ENCODE results near the gene PDZD4. TPM values are rescaled to one million over a fixed set of nuclear protein-coding genes. Genes with fewer than 3 reads are reported as not detected.

Gene PDZD4
- total and polyA plus RNA-seq, 2 experiments from 2014 or later = 30.5 to 230 TPM

GRCh38 chrX:153802513-153803045 is 27.8 kb downstream of the PDZD4 start:
- Histone ChIP-seq H2AFZ (no peak overlapping the region), H3K4me2 (no peak overlapping the region), H3K4me3 (no peak overlapping the region), H3K4me1 (ENCODE audit: insufficient read depth) (no peaks in the 10 kb centered on the region), H3F3A (replicated peaks; ENCODE audit: low read depth) (0 out of 2 replicates have a peak, but pooled peaks cover 2% of the 10 kb centered on the region), H3K79me2 (replicated peaks; ENCODE audit: insufficient read depth) (no peaks in the 10 kb centered on the region; the same call in none of the 2 replicates), H3K27me3 (ENCODE audit: insufficient read depth) (no peaks in the 10 kb centered on the region), H4K20me1 (replicated peaks; ENCODE audit: insufficient read depth) (no peaks in the 10 kb centered on the region), H3K27ac (ENCODE audit: low read depth) (no peak overlapping the region), H3K9me2 (ENCODE audit: insufficient read depth) (no peaks in the 10 kb centered on the region), H3K36me3 (ENCODE audit: insufficient read depth) (no peaks in the 10 kb centered on the region)
- no peak for TF ChIP-seq POLR2AphosphoS5 (IDR thresholded peaks at IDR 0.05; ENCODE audit: low read depth)
- no peak for TF ChIP-seq NANOG (IDR thresholded peaks at IDR 0.05; ENCODE audit: borderline replicate concordance)
- no peak for TF ChIP-seq JUNB (IDR thresholded peaks at IDR 0.05; ENCODE audit: unreplicated experiment)
- TF ChIP-seq EZH2 (IDR thresholded peaks at IDR 0.05; ENCODE audit: low read depth, unreplicated experiment) = no peak
- peaks cover 29% of the 10 kb centered on the region for H3K36me3 Mint-ChIP-seq (ENCODE audit: low read depth)
- DNase-seq (ENCODE audit: low spot score) = no peak
- H3K9me3 Mint-ChIP-seq = no peaks in the 10 kb centered on the region
- no peak for ATAC-seq
- no peak overlapping the region for H3K27ac Mint-ChIP-seq
- H3K4me3 Mint-ChIP-seq = no peak overlapping the region
- H3K27me3 Mint-ChIP-seq (ENCODE audit: insufficient read depth, low read depth, poor library complexity) = peaks cover 12% of the 10 kb centered on the region
- peaks cover 6% of the 10 kb centered on the region; the same call in 2 of the 3 replicates for H3K4me1 Mint-ChIP-seq

DNA sequence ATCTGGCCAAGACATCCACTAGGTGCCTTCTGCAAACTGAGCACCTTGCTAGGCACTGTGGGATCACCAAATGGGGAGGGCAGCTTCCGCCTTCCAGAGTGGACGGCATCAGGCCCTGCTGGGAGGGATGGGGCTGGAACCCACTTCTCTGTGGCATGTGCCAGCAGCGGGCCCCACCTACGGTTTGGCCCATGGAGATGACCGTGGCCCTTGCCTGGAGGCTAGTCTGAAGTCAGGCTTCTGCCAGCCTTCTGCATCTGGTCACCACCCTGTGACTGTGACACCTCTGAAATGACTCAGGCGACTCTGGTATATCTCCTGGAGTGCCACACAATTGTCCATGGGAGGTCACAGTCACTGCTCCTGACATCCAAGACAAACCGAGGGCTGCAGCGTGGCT is 28.7 kb downstream of the PDZD4 start:
- Histone ChIP-seq H3K4me2 (no peak overlapping the region), H3K9me2 (ENCODE audit: insufficient read depth) (no peaks in the 10 kb centered on the region), H3K4me3 (no peak overlapping the region), H4K20me1 (replicated peaks; ENCODE audit: insufficient read depth) (0 out of 2 replicates have a peak, but pooled peaks cover 3% of the 10 kb centered on the region), H3K27me3 (ENCODE audit: insufficient read depth) (no peaks in the 10 kb centered on the region), H3K79me2 (replicated peaks; ENCODE audit: insufficient read depth) (no peaks in the 10 kb centered on the region; the same call in 1 of the 2 replicates), H3K36me3 (ENCODE audit: insufficient read depth) (no peaks in the 10 kb centered on the region), H3K27ac (ENCODE audit: low read depth) (no peak overlapping the region), H2AFZ (no peak overlapping the region), H3F3A (replicated peaks; ENCODE audit: low read depth) (0 out of 2 replicates have a peak, but pooled peaks cover 2% of the 10 kb centered on the region), H3K4me1 (ENCODE audit: insufficient read depth) (no peaks in the 10 kb centered on the region)
- H3K4me3 Mint-ChIP-seq = no peak overlapping the region
- peaks cover 35% of the 10 kb centered on the region for H3K36me3 Mint-ChIP-seq (ENCODE audit: low read depth)
- DNase-seq (ENCODE audit: low spot score) (no peak), ATAC-seq (no peak)
- H3K27me3 Mint-ChIP-seq (ENCODE audit: insufficient read depth, low read depth, poor library complexity) = peaks cover 12% of the 10 kb centered on the region
- no peak overlapping the region for H3K27ac Mint-ChIP-seq
- TF ChIP-seq JUNB (IDR thresholded peaks at IDR 0.05; ENCODE audit: unreplicated experiment) (no peak), POLR2AphosphoS5 (IDR thresholded peaks at IDR 0.05; ENCODE audit: low read depth) (0 out of 2 replicates have a peak, but pooled peaks have one; percentile 24)
- H3K9me3 Mint-ChIP-seq = no peaks in the 10 kb centered on the region
- peaks cover 6% of the 10 kb centered on the region; the same call in 1 of the 3 replicates for H3K4me1 Mint-ChIP-seq

GRCh38 chrX:153800746-153801145 is 29.6 kb downstream of the PDZD4 start:
- Histone ChIP-seq H3K4me3 (no peak overlapping the region), H2AFZ (no peak overlapping the region), H3F3A (replicated peaks; ENCODE audit: low read depth) (0 out of 2 replicates have a peak, but pooled peaks cover 2% of the 10 kb centered on the region), H3K79me2 (replicated peaks; ENCODE audit: insufficient read depth) (peaks cover 6% of the 10 kb centered on the region), H3K36me3 (ENCODE audit: insufficient read depth) (no peaks in the 10 kb centered on the region), H3K4me2 (no peak overlapping the region), H3K9me2 (ENCODE audit: insufficient read depth) (no peaks in the 10 kb centered on the region), H3K4me1 (ENCODE audit: insufficient read depth) (no peaks in the 10 kb centered on the region), H3K27ac (ENCODE audit: low read depth) (no peak overlapping the region), H3K27me3 (ENCODE audit: insufficient read depth) (no peaks in the 10 kb centered on the region), H4K20me1 (replicated peaks; ENCODE audit: insufficient read depth) (0 out of 2 replicates have a peak, but pooled peaks cover 3% of the 10 kb centered on the region)
- Mint-ChIP-seq H3K4me1 (peaks cover 13% of the 10 kb centered on the region; the same call in 2 of the 3 replicates), H3K27ac (no peak overlapping the region), H3K9me3 (no peaks in the 10 kb centered on the region), H3K4me3 (no peak overlapping the region), H3K36me3 (ENCODE audit: low read depth) (peaks cover 44% of the 10 kb centered on the region), H3K27me3 (ENCODE audit: insufficient read depth, low read depth, poor library complexity) (peaks cover 12% of the 10 kb centered on the region)
- TF ChIP-seq REST (IDR thresholded peaks at IDR 0.05; ENCODE audit: unreplicated experiment) = no peak
- no peak for TF ChIP-seq STAT1 (IDR thresholded peaks at IDR 0.05; ENCODE audit: unreplicated experiment)
- TF ChIP-seq ZNF331 (CRISPR knock-in tag; IDR thresholded peaks at IDR 0.05; ENCODE audit: low read depth) = no peak
- TF ChIP-seq EZH2 (IDR thresholded peaks at IDR 0.05; ENCODE audit: low read depth, unreplicated experiment) = no peak
- TF ChIP-seq, protein P1, sequence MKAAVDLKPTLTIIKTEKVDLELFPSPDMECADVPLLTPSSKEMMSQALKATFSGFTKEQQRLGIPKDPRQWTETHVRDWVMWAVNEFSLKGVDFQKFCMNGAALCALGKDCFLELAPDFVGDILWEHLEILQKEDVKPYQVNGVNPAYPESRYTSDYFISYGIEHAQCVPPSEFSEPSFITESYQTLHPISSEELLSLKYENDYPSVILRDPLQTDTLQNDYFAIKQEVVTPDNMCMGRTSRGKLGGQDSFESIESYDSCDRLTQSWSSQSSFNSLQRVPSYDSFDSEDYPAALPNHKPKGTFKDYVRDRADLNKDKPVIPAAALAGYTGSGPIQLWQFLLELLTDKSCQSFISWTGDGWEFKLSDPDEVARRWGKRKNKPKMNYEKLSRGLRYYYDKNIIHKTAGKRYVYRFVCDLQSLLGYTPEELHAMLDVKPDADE (IDR thresholded peaks at IDR 0.05) = no peak
- TF ChIP-seq JUNB (IDR thresholded peaks at IDR 0.05; ENCODE audit: unreplicated experiment) = no peak
- 0 out of 2 replicates have a peak, but pooled peaks have one; percentile 11 for TF ChIP-seq POLR2AphosphoS5 (IDR thresholded peaks at IDR 0.05; ENCODE audit: low read depth)
- TF ChIP-seq ZNF114 (CRISPR knock-in tag; IDR thresholded peaks at IDR 0.05) = no peak
- TF ChIP-seq EZH2phosphoT487 (IDR thresholded peaks at IDR 0.05; ENCODE audit: unreplicated experiment) = no peak
- ATAC-seq (peak; percentile 11; the same call in 1 of the 3 replicates), DNase-seq (ENCODE audit: low spot score) (no peak)

All from GM23338 (cell line).